Activated T-cell treated with anti-CD3 and anti-CD28 coated beads, Interleukin-2, amount 50 U/mL, for 24 hours (primary cell): ENCODE data around the gene R3HDM4.

Experiments used
- DNase-seq: peaks from one replicate; pipeline ENCODE4 v3.0.0-alpha.2; 2020
- H3K27ac Mint-ChIP-seq: 2 replicates; pipeline ENCODE4 v1.8.0; 2020; ENCODE audit warnings: mild to moderate bottlenecking, mixed read lengths
- H3K27me3 Mint-ChIP-seq: 2 replicates; pipeline ENCODE4 v1.8.0; 2020; ENCODE audit warnings: mixed read lengths
- H3K36me3 Mint-ChIP-seq: 2 replicates; pipeline ENCODE4 v1.8.0; 2020; ENCODE audit warnings: low read depth, mixed read lengths
- H3K4me1 Mint-ChIP-seq: 2 replicates; pipeline ENCODE4 v1.8.0; 2020; ENCODE audit warnings: low read depth, mixed read lengths
- H3K4me3 Mint-ChIP-seq: 2 replicates; pipeline ENCODE4 v1.8.0; 2020; ENCODE audit warnings: mild to moderate bottlenecking, moderate library complexity, mixed read lengths
- H3K9me3 Mint-ChIP-seq: 2 replicates; pipeline ENCODE4 v1.8.0; 2020; ENCODE audit warnings: mixed read lengths

R3HDM4 gene

GRCh38 chr19:918152-918437 lies 5.1 kb upstream of the R3HDM4 start:
- DNase-seq, result no peak
- Mint-ChIP-seq H3K36me3 (no peaks in the 10 kb centered on the region), H3K27me3 (peaks cover 2% of the 10 kb centered on the region), H3K27ac (no peak overlapping the region), H3K4me1 (peaks cover 21% of the 10 kb centered on the region), H3K9me3 (no peaks in the 10 kb centered on the region), H3K4me3 (peak overlapping the region; percentile 76)

- Mint-ChIP-seq H3K4me1 (peaks cover 21% of the 10 kb centered on the region), H3K9me3 (no peaks in the 10 kb centered on the region), H3K36me3 (no peaks in the 10 kb centered on the region), H3K4me3 (peak within 1 kb of the TSS; percentile 76), H3K27ac (no peak within 1 kb of the TSS), H3K27me3 (peaks cover 2% of the 10 kb centered on the region)
- peak; percentile 70 for DNase-seq
Observed at GRCh38 chr19:917323-918151, 4.5 kb upstream of the R3HDM4 start, which contains the start of gene KISS1R. Gene KISS1R, plus strand, starts transcription at chr19:917333. Its CDS starts 170 bp downstream, at chr19:917503.

GRCh38 chr19:916645-917322 lies 3.8 kb upstream of the R3HDM4 start:
- Mint-ChIP-seq H3K4me1 (peaks cover 18% of the 10 kb centered on the region), H3K9me3 (no peaks in the 10 kb centered on the region), H3K27me3 (peaks cover 2% of the 10 kb centered on the region), H3K27ac (no peak overlapping the region), H3K36me3 (no peaks in the 10 kb centered on the region), H3K4me3 (peak overlapping the region; percentile 39)
- DNase-seq, result peak; percentile 64

GRCh38 chr19:912181-913079 lies 589 bp downstream of the R3HDM4 start:
- Mint-ChIP-seq H3K27me3 (no peaks in the 10 kb centered on the region), H3K36me3 (peaks cover 19% of the 10 kb centered on the region), H3K9me3 (no peaks in the 10 kb centered on the region), H3K4me1 (peaks cover 38% of the 10 kb centered on the region), H3K4me3 (peak overlapping the region; percentile 83), H3K27ac (peak overlapping the region; percentile 91)
- no peak for DNase-seq

- H3K27ac Mint-ChIP-seq, result peak overlapping the region; percentile 85
- DNase-seq, result no peak
- peaks cover 22% of the 10 kb centered on the region for H3K36me3 Mint-ChIP-seq
- no peaks in the 10 kb centered on the region for H3K27me3 Mint-ChIP-seq
- H3K4me1 Mint-ChIP-seq, result peaks cover 48% of the 10 kb centered on the region
- H3K9me3 Mint-ChIP-seq, result no peaks in the 10 kb centered on the region
- H3K4me3 Mint-ChIP-seq, result peak overlapping the region; percentile 75
Observed at GRCh38 chr19:911197-912033, 1.6 kb downstream of the R3HDM4 start.

- H3K9me3 Mint-ChIP-seq, result no peaks in the 10 kb centered on the region
- no peaks in the 10 kb centered on the region for H3K27me3 Mint-ChIP-seq
- H3K4me1 Mint-ChIP-seq, result peaks cover 58% of the 10 kb centered on the region
- peak overlapping the region; percentile 91 for H3K27ac Mint-ChIP-seq
- DNase-seq, result no peak
- H3K36me3 Mint-ChIP-seq, result peaks cover 37% of the 10 kb centered on the region
- peak overlapping the region; percentile 15 for H3K4me3 Mint-ChIP-seq
Observed at GRCh38 chr19:907183-907853, 5.7 kb downstream of the R3HDM4 start.

GRCh38 chr19:906480-906879 lies 6.5 kb downstream of the R3HDM4 start:
- Mint-ChIP-seq H3K36me3 (peaks cover 43% of the 10 kb centered on the region), H3K9me3 (no peaks in the 10 kb centered on the region), H3K27ac (peak overlapping the region; percentile 91), H3K4me3 (no peak overlapping the region), H3K27me3 (no peaks in the 10 kb centered on the region), H3K4me1 (peaks cover 60% of the 10 kb centered on the region)
- DNase-seq, result no peak

GRCh38 chr19:904545-904944 lies 8.5 kb downstream of the R3HDM4 start:
- Mint-ChIP-seq H3K27me3 (no peaks in the 10 kb centered on the region), H3K4me3 (no peak overlapping the region), H3K36me3 (peaks cover 50% of the 10 kb centered on the region), H3K4me1 (peaks cover 55% of the 10 kb centered on the region), H3K27ac (peak overlapping the region; percentile 63), H3K9me3 (no peaks in the 10 kb centered on the region)
- DNase-seq, result no peak

- H3K36me3 Mint-ChIP-seq, result peaks cover 51% of the 10 kb centered on the region
- H3K27me3 Mint-ChIP-seq, result no peaks in the 10 kb centered on the region
- H3K27ac Mint-ChIP-seq, result no peak overlapping the region
- H3K4me3 Mint-ChIP-seq, result no peak overlapping the region
- peaks cover 43% of the 10 kb centered on the region for H3K4me1 Mint-ChIP-seq
- no peaks in the 10 kb centered on the region for H3K9me3 Mint-ChIP-seq
- no peak for DNase-seq
Observed at GRCh38 chr19:903266-903797, 9.7 kb downstream of the R3HDM4 start.

- Mint-ChIP-seq H3K4me3 (no peak overlapping the region), H3K9me3 (no peaks in the 10 kb centered on the region), H3K27me3 (no peaks in the 10 kb centered on the region), H3K4me1 (peaks cover 37% of the 10 kb centered on the region), H3K36me3 (peaks cover 56% of the 10 kb centered on the region), H3K27ac (peak overlapping the region; percentile 57)
- DNase-seq, result no peak
Observed at GRCh38 chr19:902446-903226, 10.4 kb downstream of the R3HDM4 start.

GRCh38 chr19:902093-902370 lies 11.0 kb downstream of the R3HDM4 start:
- H3K4me1 Mint-ChIP-seq, result peaks cover 31% of the 10 kb centered on the region
- no peak for DNase-seq
- H3K4me3 Mint-ChIP-seq, result no peak overlapping the region
- peaks cover 57% of the 10 kb centered on the region for H3K36me3 Mint-ChIP-seq
- no peaks in the 10 kb centered on the region for H3K27me3 Mint-ChIP-seq
- no peaks in the 10 kb centered on the region for H3K9me3 Mint-ChIP-seq
- no peak overlapping the region for H3K27ac Mint-ChIP-seq

GRCh38 chr19:901216-902092 lies 11.6 kb downstream of the R3HDM4 start:
- Mint-ChIP-seq H3K27me3 (no peaks in the 10 kb centered on the region), H3K4me1 (peaks cover 25% of the 10 kb centered on the region), H3K36me3 (peaks cover 62% of the 10 kb centered on the region), H3K9me3 (no peaks in the 10 kb centered on the region), H3K27ac (no peak overlapping the region), H3K4me3 (no peak overlapping the region)
- no peak for DNase-seq
